ENCODE measurements around the gene JAML.
A peak's percentile ranks its signal among the peaks of the same experiment; 100 is the strongest.

JAML gene

GRCh38 chr11:118224511-118225188 lies at the start of gene JAML:
TSS of gene JAML (minus strand) at chr11:118225011. CDS start at chr11:118214866, 10,145 bp downstream.
- FAIRE-seq: no peak
- DNase-seq (ENCODE audit: insufficient read length, low spot score): no peak

DNA sequence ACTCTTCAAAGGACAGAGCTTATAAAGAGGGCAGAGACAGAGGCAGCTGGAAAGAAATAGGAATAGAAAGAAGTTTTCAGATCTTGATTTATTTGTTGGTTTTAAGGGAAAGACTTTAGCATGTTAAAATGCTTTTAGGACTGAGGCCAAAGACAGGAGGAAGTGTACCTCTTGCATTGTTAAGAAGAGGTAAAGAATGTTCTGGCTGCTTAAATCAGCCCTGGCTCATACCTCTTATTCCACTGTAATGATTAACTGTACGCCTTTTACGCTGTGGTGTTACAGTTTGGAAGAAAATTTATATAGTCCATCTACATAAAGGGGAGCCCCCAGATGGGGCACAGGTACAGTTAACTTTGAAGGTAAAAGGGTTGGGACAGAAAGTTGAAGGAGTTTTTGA lies 49.4 kb upstream of the JAML start:
- FAIRE-seq (no peak), DNase-seq (ENCODE audit: insufficient read length, low spot score) (no peak)
- TF ChIP-seq POLR2A (IDR thresholded peaks at IDR 0.05; ENCODE audit: low read depth, low read length): no peak

More at GRCh38 chr11:118224511-118225188, at the start of gene JAML:
- no peak for TF ChIP-seq POLR2A (IDR thresholded peaks at IDR 0.05; ENCODE audit: low read depth, low read length)

DNA sequence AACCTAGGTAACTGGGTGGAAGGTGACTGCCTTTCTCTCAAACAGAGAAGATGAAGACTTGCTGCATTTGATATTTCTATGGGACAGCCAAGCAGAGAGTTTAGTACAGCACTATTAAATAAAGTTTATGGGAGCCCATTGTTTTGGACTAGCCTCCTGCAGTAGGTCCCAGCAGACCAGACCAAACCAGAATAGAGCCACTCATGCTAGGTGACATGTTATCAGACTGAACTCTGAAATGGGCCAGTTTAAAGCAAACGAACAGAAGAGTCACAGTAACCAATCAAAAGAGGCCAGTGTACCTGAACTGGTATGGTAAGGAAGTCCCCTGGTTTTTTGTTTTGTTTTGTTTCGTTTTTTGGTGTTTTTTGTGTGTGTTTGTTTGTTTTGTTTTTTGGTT lies 47.2 kb upstream of the JAML start:
- no peak for TF ChIP-seq POLR2A (IDR thresholded peaks at IDR 0.05; ENCODE audit: low read depth, low read length)
- no peak for FAIRE-seq
- DNase-seq (ENCODE audit: insufficient read length, low spot score): no peak

- DNase-seq (ENCODE audit: insufficient read length, low spot score): no peak
- no peak for FAIRE-seq
- no peak for TF ChIP-seq POLR2A (IDR thresholded peaks at IDR 0.05; ENCODE audit: low read depth, low read length)
Measured at GRCh38 chr11:118267486-118267885, 42.7 kb upstream of the JAML start.

DNA sequence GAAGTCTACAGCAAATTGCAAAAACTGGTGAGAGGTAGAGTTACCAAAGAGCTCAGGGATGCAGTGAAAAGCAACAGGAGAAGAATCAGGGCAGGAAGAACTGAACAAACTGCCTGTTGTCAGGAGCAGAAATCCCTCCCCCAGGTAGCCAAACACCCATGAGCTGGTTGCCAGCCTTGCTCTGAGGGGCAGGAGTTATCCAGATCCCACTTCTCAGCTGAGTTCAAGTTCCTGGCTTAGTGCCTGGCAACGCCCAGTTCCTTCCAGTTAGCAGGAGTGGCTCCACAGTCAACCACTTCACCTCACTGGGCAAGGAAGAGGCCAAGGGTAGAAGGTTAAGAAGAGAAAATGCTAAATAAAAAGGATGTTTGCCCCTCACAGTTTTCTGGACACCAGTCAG lies 41.1 kb upstream of the JAML start:
- no peak for TF ChIP-seq POLR2A (IDR thresholded peaks at IDR 0.05; ENCODE audit: low read depth, low read length)
- DNase-seq (ENCODE audit: insufficient read length, low spot score) (no peak), FAIRE-seq (no peak)

DNA sequence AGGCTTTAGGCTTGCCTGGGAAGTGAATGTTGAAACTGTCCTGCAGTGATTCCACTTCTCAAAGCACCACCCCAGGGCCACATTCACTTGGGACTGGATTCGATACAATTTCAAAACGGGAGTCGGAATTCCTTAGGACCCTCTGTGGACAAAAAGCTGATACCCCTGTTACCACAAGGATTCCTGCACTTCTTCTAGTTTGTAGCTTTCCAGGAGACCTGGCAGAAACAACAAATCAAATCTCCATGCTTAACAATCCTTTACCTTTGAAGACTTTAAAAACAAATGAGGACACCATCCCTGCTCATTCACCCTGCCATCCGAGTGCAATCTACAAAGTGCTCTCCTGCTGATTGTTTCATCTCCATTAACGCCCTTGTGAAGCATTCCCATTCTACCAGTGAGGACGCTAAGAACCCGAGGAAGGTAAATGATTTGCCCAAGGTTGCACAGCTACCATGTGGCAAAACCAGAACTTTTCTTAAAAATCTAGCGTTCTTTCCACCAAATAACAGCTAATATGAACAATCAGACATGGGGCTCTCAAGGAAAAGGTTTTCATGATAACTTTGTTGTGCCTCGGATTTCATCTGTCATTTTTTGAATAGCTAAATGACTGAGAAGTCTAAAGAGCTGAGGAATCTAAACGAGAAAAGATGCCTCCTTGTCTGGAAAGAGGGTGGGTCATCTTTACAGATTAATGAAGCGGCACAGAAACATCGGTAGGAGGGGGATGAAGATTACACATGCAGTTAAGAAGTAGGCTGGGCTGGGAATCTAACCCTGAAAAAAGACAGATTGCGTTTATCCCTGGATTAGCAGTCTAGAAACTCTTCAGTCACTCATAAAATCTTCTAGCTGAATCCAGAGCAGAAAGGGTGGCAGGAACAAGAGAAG lies 40.0 kb upstream of the JAML start:
- TF ChIP-seq POLR2A (IDR thresholded peaks at IDR 0.05; ENCODE audit: low read depth, low read length): no peak
- no peak for DNase-seq (ENCODE audit: insufficient read length, low spot score)
- no peak for FAIRE-seq

DNA sequence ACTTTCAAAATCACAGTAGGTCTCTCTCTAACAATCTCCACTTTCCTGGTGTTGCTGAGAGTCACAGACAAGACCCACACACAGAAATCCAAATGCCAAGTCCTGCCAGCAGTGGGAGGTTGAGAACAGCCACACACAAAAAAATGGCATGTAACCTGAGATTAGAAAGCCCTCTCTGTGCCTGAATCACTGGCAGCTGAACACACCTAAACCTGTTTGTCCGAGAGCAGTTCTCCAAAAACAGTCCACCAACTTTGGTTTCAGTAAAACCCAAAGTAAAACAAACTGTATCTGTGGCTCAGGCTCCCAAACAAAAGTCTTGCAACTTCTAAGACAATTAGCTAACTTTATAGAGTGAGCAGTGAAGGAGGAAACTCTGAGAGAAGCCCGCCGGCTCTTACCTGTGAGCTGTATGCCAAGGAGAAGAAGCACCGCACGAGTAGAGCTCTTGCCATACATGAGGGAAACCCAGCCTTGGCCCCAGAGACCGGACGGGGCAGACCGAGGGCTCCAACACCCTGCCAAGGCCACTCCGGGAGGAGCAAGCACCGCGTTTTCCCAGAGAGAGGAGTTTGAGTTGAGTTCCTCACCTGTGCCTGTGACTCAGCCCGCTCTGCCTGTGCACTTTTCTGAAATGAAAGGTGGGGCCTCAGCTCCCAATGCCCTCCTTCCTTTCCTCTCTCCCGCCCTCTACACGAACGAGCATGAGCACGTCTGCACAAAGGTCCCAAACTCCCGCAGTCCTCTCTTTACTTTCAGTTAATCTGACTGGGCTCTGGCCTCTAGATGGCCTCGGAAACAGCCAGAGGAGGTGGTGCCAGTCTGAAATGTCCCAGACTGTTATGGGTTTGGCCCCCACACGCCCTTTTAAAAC lies 39.1 kb upstream of the JAML start, which contains the start of gene MPZL2:
Gene MPZL2, minus strand, starts transcription at position 603 of the 874 bp plus-strand sequence. Its CDS starts 144 bp downstream, at position 459.
- no peak for TF ChIP-seq POLR2A (IDR thresholded peaks at IDR 0.05; ENCODE audit: low read depth, low read length)
- DNase-seq (ENCODE audit: insufficient read length, low spot score) (no peak), FAIRE-seq (no peak)

DNA sequence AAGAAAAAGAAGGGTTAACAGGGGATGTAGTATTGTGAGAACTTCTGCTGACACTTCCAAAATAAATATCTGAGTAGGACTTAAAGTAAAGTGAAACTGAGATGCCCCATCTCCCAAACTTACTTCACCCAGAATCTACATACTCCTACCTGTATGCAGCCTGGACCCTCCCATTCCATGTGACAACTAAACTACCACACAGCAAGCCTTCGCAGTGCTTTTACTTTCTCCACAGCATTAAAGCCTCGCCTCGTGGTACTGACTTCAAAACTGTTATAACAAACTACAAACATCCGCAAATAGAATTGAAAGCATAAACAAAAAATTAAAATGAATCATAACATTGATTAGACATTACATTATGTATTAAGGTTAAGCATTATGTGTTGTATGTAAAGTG lies 38.3 kb upstream of the JAML start:
- TF ChIP-seq POLR2A (IDR thresholded peaks at IDR 0.05; ENCODE audit: low read depth, low read length): no peak
- DNase-seq (ENCODE audit: insufficient read length, low spot score) (no peak), FAIRE-seq (no peak)

DNA sequence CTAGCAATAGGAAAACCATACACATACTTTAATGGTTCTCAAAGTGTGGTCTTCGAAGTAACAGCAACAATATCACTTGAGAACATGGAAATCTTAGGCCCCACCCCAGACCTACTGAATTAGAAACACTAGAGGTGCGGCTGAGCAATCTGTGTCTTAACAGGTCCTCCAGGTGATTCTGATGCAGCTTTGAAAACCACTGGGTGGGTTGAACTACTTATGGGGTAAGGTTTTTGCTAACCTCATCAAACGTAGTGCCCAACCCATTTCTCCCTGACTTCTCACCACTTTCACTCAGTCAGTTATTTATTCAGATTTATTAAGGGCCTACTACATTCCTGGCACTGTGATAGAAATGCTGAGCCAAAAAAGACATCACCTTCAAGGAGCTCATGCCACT lies 35.5 kb upstream of the JAML start:
- no peak for FAIRE-seq
- no peak for DNase-seq (ENCODE audit: insufficient read length, low spot score)
- TF ChIP-seq POLR2A (IDR thresholded peaks at IDR 0.05; ENCODE audit: low read depth, low read length): no peak

- FAIRE-seq (no peak), DNase-seq (ENCODE audit: insufficient read length, low spot score) (no peak)
- no peak for TF ChIP-seq POLR2A (IDR thresholded peaks at IDR 0.05; ENCODE audit: low read depth, low read length)
Measured at GRCh38 chr11:118259138-118259537, 34.3 kb upstream of the JAML start.

GRCh38 chr11:118258410-118258809 lies 33.6 kb upstream of the JAML start:
- no peak for DNase-seq (ENCODE audit: insufficient read length, low spot score)
- TF ChIP-seq POLR2A (IDR thresholded peaks at IDR 0.05; ENCODE audit: low read depth, low read length): no peak
- no peak for FAIRE-seq

- no peak for FAIRE-seq
- TF ChIP-seq POLR2A (IDR thresholded peaks at IDR 0.05; ENCODE audit: low read depth, low read length): no peak
- no peak for DNase-seq (ENCODE audit: insufficient read length, low spot score)
Measured at GRCh38 chr11:118252688-118253087, 27.9 kb upstream of the JAML start.

DNA sequence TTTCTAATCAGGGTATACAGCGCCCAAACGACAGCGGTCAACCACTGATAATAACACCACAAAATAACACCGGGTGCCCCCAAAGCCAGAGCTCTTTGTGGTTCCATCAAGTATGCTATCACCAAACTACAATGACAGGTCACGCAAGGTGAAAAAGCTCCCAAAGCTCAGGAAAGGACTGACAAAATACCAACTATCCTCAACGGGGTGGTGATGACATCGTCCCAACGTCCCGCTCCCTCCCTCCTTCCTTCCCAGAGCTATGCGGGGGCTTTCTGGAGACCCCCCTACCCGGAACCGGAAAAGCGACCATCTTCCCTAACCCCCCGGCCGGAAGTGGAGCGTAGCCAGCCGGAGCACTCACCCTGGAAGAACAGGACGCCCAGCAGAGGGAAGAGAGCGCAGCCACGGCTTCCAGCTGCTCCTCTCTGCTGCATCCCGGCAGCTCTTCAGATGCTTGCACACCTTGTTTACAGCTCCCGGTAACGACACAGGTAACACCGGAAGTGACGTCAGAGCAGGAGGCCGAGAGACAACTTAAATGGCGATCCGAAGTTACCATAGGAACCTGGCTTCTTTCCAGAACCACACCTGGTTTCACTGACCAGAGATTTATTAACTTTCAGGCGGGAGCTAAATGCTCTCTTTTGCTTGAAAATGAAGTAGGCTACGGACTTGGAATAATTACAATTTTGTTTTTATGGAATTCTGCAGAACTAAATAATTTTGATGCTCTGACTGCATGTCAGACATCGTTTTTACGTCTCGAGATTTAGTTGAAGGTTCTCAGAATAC lies 27.2 kb upstream of the JAML start, which contains the start of gene MPZL3:
Gene MPZL3, minus strand, starts transcription at position 508 of the 795 bp plus-strand sequence. Its CDS starts 71 bp downstream, at position 437.
- peak; percentile 20 for DNase-seq (ENCODE audit: insufficient read length, low spot score)
- TF ChIP-seq POLR2A (IDR thresholded peaks at IDR 0.05; ENCODE audit: low read depth, low read length): no peak
- peak; percentile 15 for FAIRE-seq

All from H54 (cell line).